WI38 (cell line): ENCODE results near the gene ERBB4.

ENCODE experiments used
- H3K4me3 ChIP-seq: 2 replicates; pipeline ENCODE4 v1.5.1; 2011; ENCODE audit warnings: low read depth, mild to moderate bottlenecking, control low read depth, low read length
- CTCF ChIP-seq: IDR thresholded peaks from 2 replicates; pipeline ENCODE4 v1.5.1; 2012; ENCODE audit warnings: low read depth, mild to moderate bottlenecking, control low read depth, low read length

The ERBB4 gene

DNA sequence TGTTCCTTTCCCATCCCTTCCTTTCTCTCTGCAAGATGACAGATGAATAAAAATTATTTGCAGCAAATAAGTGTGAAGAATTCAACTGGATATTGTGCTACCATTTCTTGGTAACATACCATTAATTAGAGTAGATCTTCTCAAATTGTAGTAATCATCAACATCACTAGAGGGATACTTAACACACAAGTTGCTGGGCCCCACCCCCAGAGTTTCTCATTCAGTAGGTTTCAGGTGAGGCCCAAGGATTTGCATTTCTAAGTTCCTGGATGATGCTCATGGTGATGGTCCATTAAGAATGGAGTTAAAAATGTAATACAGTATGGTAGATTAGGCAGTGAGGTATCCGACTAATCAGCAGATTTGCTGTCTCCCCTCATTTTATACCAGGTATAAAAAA lies 594.0 kb downstream of the ERBB4 start:
- TF ChIP-seq CTCF, result no peak
- H3K4me3 ChIP-seq, result no peak overlapping the region

GRCh38 chr2:211942153-211942552 lies 596.4 kb downstream of the ERBB4 start:
- no peak overlapping the region for H3K4me3 ChIP-seq
- TF ChIP-seq CTCF, result no peak

DNA sequence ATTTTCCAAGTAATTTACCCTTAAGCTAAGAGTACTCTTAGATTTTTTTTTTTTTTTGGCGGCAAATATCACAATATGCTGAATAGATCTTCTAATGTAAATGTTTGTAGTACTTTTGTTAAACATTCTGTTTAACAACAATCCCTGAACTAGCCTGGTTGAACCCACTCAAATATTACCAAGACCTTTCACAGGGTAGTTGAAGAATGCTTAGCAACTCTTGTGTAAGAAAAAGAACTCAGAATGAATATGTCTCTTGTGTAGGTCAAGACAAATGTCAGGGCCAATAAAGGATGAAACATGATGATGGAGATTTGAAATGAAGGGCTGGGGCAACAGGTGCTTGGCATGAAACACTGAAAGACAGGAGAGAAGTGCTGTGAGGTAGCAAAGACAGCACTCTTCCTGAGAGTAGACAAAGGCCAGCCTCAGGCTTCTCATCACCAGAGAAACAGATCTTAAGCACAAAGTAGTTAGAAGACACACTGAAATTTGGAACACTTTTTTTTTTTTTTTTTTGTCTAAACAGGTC lies 597.3 kb downstream of the ERBB4 start:
- H3K4me3 ChIP-seq, result no peak overlapping the region
- TF ChIP-seq CTCF, result no peak

- TF ChIP-seq CTCF, result no peak
- no peak overlapping the region for H3K4me3 ChIP-seq
These were observed 599.4 kb downstream of the ERBB4 start for GRCh38 chr2:211939177-211939576.

DNA sequence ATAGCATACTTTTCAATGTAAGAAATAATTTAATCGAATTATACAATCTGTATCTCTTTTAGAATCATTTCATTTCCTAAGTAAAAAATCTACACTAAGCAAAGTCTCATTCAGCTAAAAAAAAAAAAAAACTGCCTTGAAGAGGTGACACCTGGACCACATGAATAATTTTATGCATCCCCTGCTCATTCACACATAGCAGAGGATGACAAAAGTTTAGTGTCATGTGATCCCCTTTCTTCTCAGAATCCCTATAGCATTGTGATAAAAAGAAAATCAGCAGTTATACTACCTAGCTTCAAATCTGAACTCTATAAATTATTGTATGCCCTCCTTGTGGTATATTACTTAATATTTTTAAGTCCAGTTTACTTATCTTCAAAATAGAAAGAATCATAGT lies 603.8 kb downstream of the ERBB4 start:
- H3K4me3 ChIP-seq, result no peak overlapping the region
- no peak for TF ChIP-seq CTCF

- TF ChIP-seq CTCF, result no peak
- H3K4me3 ChIP-seq, result no peak overlapping the region
These were observed 607.3 kb downstream of the ERBB4 start for GRCh38 chr2:211931314-211931713.

DNA sequence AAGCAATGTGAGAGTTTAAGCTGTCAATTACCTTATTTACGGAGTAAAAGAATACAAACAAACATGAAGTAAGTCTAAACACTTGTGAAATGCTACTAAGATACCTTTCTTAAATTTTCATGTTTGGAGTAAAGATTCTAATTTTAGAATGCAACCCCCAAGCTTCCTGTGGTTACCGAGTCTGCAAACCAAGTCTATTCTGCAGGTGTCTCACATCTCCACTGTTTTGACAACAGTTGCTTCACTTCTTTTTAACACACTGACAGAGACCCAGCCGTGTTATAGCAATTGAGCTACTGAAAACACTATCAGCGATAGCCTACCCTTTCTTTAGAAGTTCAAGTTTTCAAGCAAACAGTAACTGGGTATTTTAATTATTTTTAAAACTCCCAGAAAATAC lies 608.3 kb downstream of the ERBB4 start:
- TF ChIP-seq CTCF, result no peak
- no peak overlapping the region for H3K4me3 ChIP-seq
